ENCODE measurements around the gene FSD1L. TPM values are rescaled to one million over a fixed set of nuclear protein-coding genes. Genes with fewer than 3 reads are reported as not detected.
"Not testable (repeated sequence)": the region's sequence is repeated elsewhere in the genome, so short reads cannot be mapped to it uniquely, and the experiment has no call there.

The FSD1L gene
- total and polyA plus RNA-seq, 4 donors: 1.3 to 6.9 (median 3.2) TPM

- Histone ChIP-seq H3K27me3 (ENCODE audit: control insufficient read depth in 1 of 2, insufficient read depth in 2 of 2, low read length in 1 of 2) (no peaks in the 10 kb centered on the region), H3K9me3 (ENCODE audit: control insufficient read depth, low read length) (no peaks in the 10 kb centered on the region), H3K27ac (ENCODE audit: low read depth in 1 of 2, low read length in 2 of 2) (no peak overlapping the region), H3K4me3 (ENCODE audit: low read length in 2 of 2) (no peak overlapping the region), H3K4me1 (ENCODE audit: control insufficient read depth in 1 of 2, insufficient read depth in 2 of 2, low read length in 2 of 2) (no peaks in the 10 kb centered on the region), H3K36me3 (ENCODE audit: control insufficient read depth in 1 of 2, insufficient read depth in 2 of 2, low read length in 1 of 2) (no peaks in the 10 kb centered on the region)
- 98 to 100% methylated on average over 2 of the region's 2 CpGs for WGBS, 2 donors
- intact Hi-C loops (cut with DNase I): no loop called here
- no peak for ATAC-seq (ENCODE audit: low FRiP score)
- DNase-seq: no peak
These were observed 60.7 kb downstream of the FSD1L start for GRCh38 chr9:105508530-105508929.

GRCh38 chr9:105510024-105510423 is 62.2 kb downstream of the FSD1L start:
- intact Hi-C loops (cut with DNase I): no loop called here
- H3K9me3 ChIP-seq (ENCODE audit: control insufficient read depth, low read length): no peaks in the 10 kb centered on the region

GRCh38 chr9:105511446-105511845 is 63.6 kb downstream of the FSD1L start:
- ATAC-seq (ENCODE audit: low FRiP score): no peak
- no peak for DNase-seq
- H3K9me3 ChIP-seq (ENCODE audit: control insufficient read depth, low read length): no peaks in the 10 kb centered on the region
- intact Hi-C loops (cut with DNase I): no loop called here
- peaks cover 0 to 2% of the 10 kb centered on the region in 2 donors for H3K36me3 ChIP-seq (ENCODE audit: control insufficient read depth in 1 of 2, insufficient read depth in 2 of 2, low read length in 1 of 2)
- no peaks in the 10 kb centered on the region for H3K27me3 ChIP-seq (ENCODE audit: control insufficient read depth in 1 of 2, insufficient read depth in 2 of 2, low read length in 1 of 2)
- no peaks in the 10 kb centered on the region for H3K4me1 ChIP-seq (ENCODE audit: control insufficient read depth in 1 of 2, insufficient read depth in 2 of 2, low read length in 2 of 2)
- H3K4me3 ChIP-seq (ENCODE audit: low read length in 2 of 2): no peak overlapping the region
- no peak overlapping the region for H3K27ac ChIP-seq (ENCODE audit: low read depth in 1 of 2, low read length in 2 of 2)

More at GRCh38 chr9:105510024-105510423, 62.2 kb downstream of the FSD1L start:
- peaks cover 0 to 1% of the 10 kb centered on the region in 2 donors for H3K36me3 ChIP-seq (ENCODE audit: control insufficient read depth in 1 of 2, insufficient read depth in 2 of 2, low read length in 1 of 2)
- no peaks in the 10 kb centered on the region for H3K27me3 ChIP-seq (ENCODE audit: control insufficient read depth in 1 of 2, insufficient read depth in 2 of 2, low read length in 1 of 2)
- no peak overlapping the region for H3K27ac ChIP-seq (ENCODE audit: low read depth in 1 of 2, low read length in 2 of 2)
- no peak for DNase-seq
- no peak for ATAC-seq (ENCODE audit: low FRiP score)
- no peaks in the 10 kb centered on the region for H3K4me1 ChIP-seq (ENCODE audit: control insufficient read depth in 1 of 2, insufficient read depth in 2 of 2, low read length in 2 of 2)
- no peak overlapping the region for H3K4me3 ChIP-seq (ENCODE audit: low read length in 2 of 2)
- WGBS, 2 donors: 93 to 96% methylated on average over 1 of the region's 1 CpG

- Histone ChIP-seq H3K9me3 (ENCODE audit: control insufficient read depth, low read length) (no peaks in the 10 kb centered on the region), H3K4me3 (ENCODE audit: low read length in 2 of 2) (no peak overlapping the region), H3K27me3 (ENCODE audit: control insufficient read depth in 1 of 2, insufficient read depth in 2 of 2, low read length in 1 of 2) (no peaks in the 10 kb centered on the region), H3K36me3 (ENCODE audit: control insufficient read depth in 1 of 2, insufficient read depth in 2 of 2, low read length in 1 of 2) (peaks cover 0 to 2% of the 10 kb centered on the region in 2 donors), H3K4me1 (ENCODE audit: control insufficient read depth in 1 of 2, insufficient read depth in 2 of 2, low read length in 2 of 2) (no peaks in the 10 kb centered on the region), H3K27ac (ENCODE audit: low read depth in 1 of 2, low read length in 2 of 2) (no peak overlapping the region)
- no peak for ATAC-seq (ENCODE audit: low FRiP score)
- DNase-seq: peak in 1 of 2 donors; percentile 49
- 90 to 91% methylated on average over 11 of the region's 11 CpGs for WGBS, 2 donors
- intact Hi-C loops (cut with DNase I): no loop called here
These were observed 68.1 kb downstream of the FSD1L start for GRCh38 chr9:105515811-105516413.

- H3K27me3 ChIP-seq (ENCODE audit: control insufficient read depth in 1 of 2, insufficient read depth in 2 of 2, low read length in 1 of 2); H3K27ac ChIP-seq (ENCODE audit: low read depth in 1 of 2, low read length in 2 of 2); H3K9me3 ChIP-seq (ENCODE audit: control insufficient read depth, low read length); intact Hi-C loops (cut with DNase I); H3K36me3 ChIP-seq (ENCODE audit: control insufficient read depth in 1 of 2, insufficient read depth in 2 of 2, low read length in 1 of 2); H3K4me3 ChIP-seq (ENCODE audit: low read length in 2 of 2); H3K4me1 ChIP-seq (ENCODE audit: control insufficient read depth in 1 of 2, insufficient read depth in 2 of 2, low read length in 2 of 2): not testable (repeated sequence)
- 90 to 92% methylated on average over 29 to 43 of the region's 43 CpGs for WGBS, 2 donors
- ATAC-seq (ENCODE audit: low FRiP score) (peak; percentile 64), DNase-seq (peak; percentile 49 to 77)
These were observed 72.0 kb downstream of the FSD1L start for GRCh38 chr9:105519710-105520369.

- DNase-seq; H3K27me3 ChIP-seq (ENCODE audit: control insufficient read depth in 1 of 2, insufficient read depth in 2 of 2, low read length in 1 of 2); intact Hi-C loops (cut with DNase I); H3K4me1 ChIP-seq (ENCODE audit: control insufficient read depth in 1 of 2, insufficient read depth in 2 of 2, low read length in 2 of 2); ATAC-seq (ENCODE audit: low FRiP score); H3K36me3 ChIP-seq (ENCODE audit: control insufficient read depth in 1 of 2, insufficient read depth in 2 of 2, low read length in 1 of 2); H3K27ac ChIP-seq (ENCODE audit: low read depth in 1 of 2, low read length in 2 of 2); H3K4me3 ChIP-seq (ENCODE audit: low read length in 2 of 2); H3K9me3 ChIP-seq (ENCODE audit: control insufficient read depth, low read length): not testable (repeated sequence)
- whole genome bisulfite sequencing, 2 donors: 96 to 98% methylated on average over 5 to 6 of the region's 6 CpGs
These were observed 73.2 kb downstream of the FSD1L start for GRCh38 chr9:105520992-105521391.

- H3K36me3 ChIP-seq (ENCODE audit: control insufficient read depth in 1 of 2, insufficient read depth in 2 of 2, low read length in 1 of 2); H3K4me3 ChIP-seq (ENCODE audit: low read length in 2 of 2); H3K9me3 ChIP-seq (ENCODE audit: control insufficient read depth, low read length); ATAC-seq (ENCODE audit: low FRiP score); H3K4me1 ChIP-seq (ENCODE audit: control insufficient read depth in 1 of 2, insufficient read depth in 2 of 2, low read length in 2 of 2); DNase-seq; intact Hi-C loops (cut with DNase I); H3K27me3 ChIP-seq (ENCODE audit: control insufficient read depth in 1 of 2, insufficient read depth in 2 of 2, low read length in 1 of 2); H3K27ac ChIP-seq (ENCODE audit: low read depth in 1 of 2, low read length in 2 of 2): not testable (repeated sequence)
- 69 to 71% methylated on average over 9 to 10 of the region's 10 CpGs for WGBS, 2 donors
These were observed 75.0 kb downstream of the FSD1L start for GRCh38 chr9:105522618-105523385.

GRCh38 chr9:105531530-105531929 is 83.7 kb downstream of the FSD1L start:
- no peak overlapping the region for H3K4me3 ChIP-seq (ENCODE audit: low read length in 2 of 2)
- no peaks in the 10 kb centered on the region for H3K36me3 ChIP-seq (ENCODE audit: control insufficient read depth in 1 of 2, insufficient read depth in 2 of 2, low read length in 1 of 2)
- intact Hi-C loops (cut with DNase I): no loop called here
- H3K27ac ChIP-seq (ENCODE audit: low read depth in 1 of 2, low read length in 2 of 2): no peak overlapping the region
- DNase-seq: no peak
- WGBS, 2 donors: 86 to 94% methylated on average over 3 of the region's 3 CpGs
- no peaks in the 10 kb centered on the region for H3K9me3 ChIP-seq (ENCODE audit: control insufficient read depth, low read length)
- no peaks in the 10 kb centered on the region for H3K4me1 ChIP-seq (ENCODE audit: control insufficient read depth in 1 of 2, insufficient read depth in 2 of 2, low read length in 2 of 2)
- H3K27me3 ChIP-seq (ENCODE audit: control insufficient read depth in 1 of 2, insufficient read depth in 2 of 2, low read length in 1 of 2): no peaks in the 10 kb centered on the region
- ATAC-seq (ENCODE audit: low FRiP score): no peak
